HG02870 (cell line): ENCODE measurements around the gene GRIPAP1.
"Not testable (repeated sequence)": the region's sequence is repeated elsewhere in the genome, so short reads cannot be mapped to it uniquely, and the experiment has no call there.

Experiments
- ATAC-seq: cut with Tn5 transposase; IDR thresholded peaks from one replicate; pipeline ENCODE4 v1.9.1; 2021; ENCODE audit warnings: mild to moderate bottlenecking, moderate library complexity; ENCODE audit not compliant: unreplicated experiment

GRIPAP1 gene

DNA sequence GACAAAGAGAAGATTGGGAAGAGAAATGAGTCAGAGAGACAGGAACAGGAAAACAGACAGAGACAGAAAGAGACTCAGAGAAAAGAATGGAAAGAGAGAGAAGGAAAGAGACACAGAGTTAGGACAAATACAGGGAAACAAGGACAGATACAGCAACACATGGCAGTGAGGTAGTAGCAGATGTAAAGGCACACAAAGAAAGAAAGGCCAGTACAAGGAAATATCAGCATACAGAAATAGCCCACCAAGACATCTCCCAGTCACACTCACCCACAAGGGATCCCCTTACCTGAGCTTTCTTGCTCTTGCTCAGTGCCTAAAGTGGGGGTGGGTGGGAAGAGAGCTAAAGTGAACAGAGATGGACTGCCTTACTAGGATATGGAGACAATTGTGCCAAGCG is 4.2 kb downstream of the GRIPAP1 start:
- ATAC-seq, result no peak

DNA sequence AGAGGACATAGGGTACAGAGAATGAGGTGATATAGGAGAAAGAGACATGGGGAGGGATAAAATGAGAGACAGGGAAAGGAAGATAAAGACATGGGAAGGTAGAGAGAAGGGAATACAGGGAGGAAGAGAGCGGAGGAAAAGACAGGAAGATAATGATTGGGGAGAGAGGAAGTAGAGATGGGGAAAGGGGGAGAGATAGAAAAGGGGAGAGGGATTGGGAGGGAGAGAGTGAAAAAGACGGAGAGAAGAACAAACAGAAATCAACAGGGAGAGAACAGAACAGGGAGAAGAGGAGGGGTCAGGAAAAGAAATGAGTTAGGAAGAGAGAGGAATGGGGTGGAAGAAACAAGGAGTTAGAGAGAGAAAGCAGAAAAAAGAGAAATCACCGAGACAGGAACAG is 4.6 kb downstream of the GRIPAP1 start:
- no peak for ATAC-seq

DNA sequence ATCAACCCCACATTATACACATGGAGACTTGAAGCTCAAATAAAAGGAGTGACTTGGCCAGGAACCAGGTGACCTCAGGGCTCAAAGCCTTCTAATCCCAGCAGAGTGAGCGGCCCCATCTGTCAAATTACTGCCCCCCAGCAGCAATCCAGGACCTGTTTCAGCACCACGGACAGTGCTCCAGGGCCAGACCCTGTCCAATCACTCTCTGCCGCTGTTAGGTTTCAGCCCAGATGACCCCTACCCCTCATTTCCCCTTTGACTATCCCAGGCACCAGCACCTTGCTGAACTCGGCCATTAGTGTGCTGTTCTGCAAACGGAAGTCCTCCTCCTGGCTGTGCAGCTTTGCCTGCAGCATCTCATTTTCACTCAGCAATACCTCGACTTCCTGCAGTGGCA is 5.1 kb downstream of the GRIPAP1 start:
- no peak for ATAC-seq

DNA sequence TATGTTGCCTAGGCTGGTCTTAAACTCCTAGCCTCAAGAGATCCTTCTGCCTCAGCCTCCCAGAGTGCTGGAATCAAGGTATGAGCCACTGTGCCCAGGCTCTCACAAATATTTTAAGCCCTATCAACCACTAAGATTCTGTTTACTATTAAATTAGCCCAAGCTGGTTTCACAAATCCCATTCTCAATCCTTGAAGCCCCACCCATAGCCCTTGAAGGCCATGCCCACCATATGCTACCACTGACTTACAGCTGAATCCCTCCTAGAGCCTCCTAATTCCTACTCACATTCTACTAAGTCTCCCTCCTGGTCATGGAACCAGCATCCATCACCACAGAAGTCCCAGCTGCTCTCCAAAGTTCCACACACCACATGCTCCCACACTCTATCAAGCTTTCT is 9.7 kb downstream of the GRIPAP1 start:
- ATAC-seq, result no peak

DNA sequence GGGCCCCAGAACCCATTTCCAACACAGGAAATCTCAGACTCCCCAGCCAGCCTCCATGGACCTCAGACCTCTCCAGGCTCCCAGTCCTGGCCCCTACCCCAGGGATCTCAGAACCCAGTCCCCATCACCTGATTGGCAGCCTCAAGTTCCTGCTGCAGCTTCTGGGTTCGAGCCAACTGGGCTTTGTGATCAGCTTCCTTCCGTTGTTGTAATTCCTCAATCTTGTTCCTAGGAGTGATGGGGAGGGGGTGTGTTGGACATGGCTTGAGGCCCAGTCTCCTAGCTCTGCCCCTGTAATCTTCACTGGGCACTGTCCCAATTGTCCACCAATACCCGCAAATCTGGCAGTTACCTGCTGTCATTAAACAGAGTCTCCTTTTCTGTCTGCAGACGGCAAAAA is 12.6 kb downstream of the GRIPAP1 start:
- ATAC-seq, result no peak

DNA sequence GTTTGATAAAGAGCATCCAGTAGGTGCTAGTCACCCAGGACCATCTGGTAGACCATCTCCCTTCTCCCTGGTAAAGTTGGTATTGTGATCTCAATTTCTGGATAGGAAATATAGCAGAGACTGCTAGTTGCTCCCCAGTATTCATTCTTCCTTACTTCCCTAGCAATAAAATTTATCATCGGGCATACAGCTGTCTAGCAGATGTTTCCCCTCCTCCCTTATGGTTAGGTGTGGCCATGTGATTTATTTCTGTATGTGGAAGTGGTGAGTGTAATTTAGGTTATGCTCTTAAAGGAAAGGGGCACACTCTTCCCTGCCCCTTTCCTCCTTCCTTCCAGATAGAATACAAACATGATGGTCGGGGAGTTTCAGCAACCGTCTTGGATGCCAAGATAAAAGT is 18.2 kb downstream of the GRIPAP1 start:
- no peak for ATAC-seq

DNA sequence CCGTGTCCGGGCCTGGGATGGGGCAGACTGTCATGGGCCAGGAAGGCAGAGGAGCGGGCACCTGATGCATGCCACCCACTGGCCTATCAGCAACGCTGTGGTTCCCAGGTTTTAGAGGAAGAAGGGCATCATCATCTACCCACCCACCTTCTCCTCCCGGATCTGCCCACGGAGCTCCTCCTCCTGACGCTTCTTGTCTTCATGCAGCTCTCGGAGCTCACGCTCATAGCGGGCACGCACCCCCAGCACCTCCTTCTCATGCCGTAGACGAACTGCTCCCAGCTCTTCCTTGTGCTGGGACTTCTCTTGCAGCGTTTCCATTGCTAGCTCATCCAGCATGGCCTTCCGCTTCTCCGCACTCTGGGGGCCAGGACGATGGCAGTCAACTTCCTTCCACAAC is 19.0 kb downstream of the GRIPAP1 start:
- ATAC-seq, result no peak

DNA sequence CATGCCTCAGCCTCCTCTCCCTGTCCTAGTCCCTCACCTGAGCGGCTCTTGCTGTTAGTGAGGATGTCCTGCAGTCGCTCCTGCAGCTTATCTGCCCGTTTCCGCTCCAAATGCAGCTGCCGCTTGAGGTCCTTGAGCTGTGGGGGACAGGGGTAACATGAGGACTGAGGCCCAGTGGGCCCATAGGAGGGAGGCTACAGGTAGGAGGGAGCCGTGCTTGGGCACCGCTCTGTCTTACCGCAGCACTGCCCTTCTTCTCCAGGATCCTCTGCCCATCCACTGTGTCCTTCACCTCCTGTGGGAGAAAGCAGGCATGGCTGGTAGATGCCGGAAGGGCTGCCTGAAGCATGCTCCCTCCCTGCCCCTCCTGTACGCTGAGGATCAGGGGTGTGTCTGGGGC is 20.9 kb downstream of the GRIPAP1 start:
- no peak for ATAC-seq

DNA sequence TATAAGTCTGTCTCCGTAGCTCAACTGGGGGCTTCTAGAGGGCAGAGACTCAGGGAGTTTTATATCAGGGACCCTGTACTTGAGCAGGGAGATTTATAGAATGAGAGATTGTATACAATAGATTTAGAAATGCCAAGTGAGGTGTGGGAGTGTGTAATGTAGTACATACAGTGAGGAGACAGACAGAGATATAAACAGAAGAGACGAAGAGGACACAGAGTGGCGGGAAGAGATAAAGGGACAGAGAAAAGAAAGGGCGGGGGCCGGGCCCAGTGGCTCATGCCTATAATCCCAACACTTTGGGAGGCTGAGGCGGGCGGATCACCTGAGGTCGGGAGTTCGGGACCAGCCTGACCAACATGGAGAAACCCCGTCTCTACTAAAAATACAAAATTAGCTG is 21.7 kb downstream of the GRIPAP1 start:
- not testable (repeated sequence) for ATAC-seq

DNA sequence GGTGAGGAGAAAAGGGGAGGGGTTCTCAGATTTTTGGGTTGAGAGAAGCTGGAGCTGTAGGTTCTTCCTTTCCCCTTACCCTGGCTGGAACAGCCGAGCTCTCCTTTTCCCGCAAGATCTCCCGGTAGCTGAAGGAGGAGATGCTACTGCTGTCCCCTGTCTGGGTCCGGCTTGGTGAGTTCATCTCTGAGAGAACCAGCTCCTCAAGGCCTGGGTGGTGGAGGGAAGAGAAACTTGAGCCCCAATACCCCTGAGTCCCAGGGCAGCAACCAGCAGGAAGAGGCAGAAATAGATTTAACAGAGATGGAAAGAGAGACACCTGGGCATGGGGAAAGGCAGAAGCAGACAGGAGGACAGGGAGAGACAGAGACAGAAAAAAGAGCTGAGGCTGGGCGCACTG is 23.8 kb downstream of the GRIPAP1 start:
- no peak for ATAC-seq

DNA sequence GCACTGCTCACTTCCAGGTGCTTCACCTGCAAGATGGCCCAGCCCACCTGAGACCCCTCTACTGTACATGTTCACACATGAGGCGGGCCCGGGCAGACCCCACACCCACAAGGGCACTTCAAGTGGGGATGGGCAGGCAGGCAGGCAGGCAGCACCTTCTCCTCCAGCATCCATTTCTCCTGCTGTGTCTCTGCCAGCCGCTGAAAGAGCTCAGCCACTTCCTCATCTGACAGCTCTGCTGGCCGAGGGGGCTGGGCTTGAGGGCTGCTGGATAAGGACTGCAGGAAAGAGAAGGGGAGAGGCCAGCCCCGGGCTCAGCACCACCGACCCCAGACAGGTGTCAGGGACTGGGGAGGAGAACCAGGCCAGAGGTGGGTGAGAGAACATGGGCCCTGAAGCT is 26.0 kb downstream of the GRIPAP1 start:
- no peak for ATAC-seq

DNA sequence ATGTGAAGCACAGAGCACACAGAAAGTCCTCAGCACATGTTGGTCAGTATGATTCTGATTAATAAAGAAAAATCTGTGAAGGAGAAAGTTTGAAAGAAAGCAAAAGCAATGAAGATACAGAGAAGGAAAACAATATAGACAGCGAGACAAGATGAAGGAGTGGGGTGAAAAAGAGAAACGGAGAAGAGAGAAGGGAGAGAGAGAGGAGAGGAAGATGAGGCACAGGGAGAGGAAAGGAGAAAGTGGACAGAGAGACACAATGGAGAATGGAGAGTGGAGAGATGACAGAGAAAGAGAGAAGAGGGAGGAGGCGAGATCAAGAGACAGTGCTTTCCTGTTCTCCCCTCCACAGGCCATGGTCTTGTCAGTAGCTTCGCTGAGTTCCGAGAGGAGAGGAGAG is 26.5 kb downstream of the GRIPAP1 start:
- ATAC-seq, result no peak

DNA sequence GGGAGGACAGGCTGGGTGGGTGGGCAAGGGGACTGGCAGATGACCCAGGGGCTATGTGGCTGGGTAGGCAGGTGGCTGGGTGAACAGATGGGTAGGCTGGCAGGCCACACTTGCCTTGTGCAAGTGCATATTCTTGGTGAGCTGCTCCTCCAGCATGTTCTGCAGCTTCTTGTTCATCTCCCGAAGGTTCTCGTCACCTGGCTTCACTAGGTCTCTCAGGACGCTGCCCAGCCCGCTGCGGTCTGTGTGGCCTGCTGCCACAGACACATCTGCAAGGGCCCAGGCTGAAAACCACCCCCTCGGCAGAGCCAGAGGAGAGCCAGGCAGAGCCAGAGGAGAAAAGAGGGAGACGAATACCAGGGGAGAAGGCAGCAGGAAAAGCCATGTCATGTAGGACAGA is 27.0 kb downstream of the GRIPAP1 start:
- no peak for ATAC-seq

DNA sequence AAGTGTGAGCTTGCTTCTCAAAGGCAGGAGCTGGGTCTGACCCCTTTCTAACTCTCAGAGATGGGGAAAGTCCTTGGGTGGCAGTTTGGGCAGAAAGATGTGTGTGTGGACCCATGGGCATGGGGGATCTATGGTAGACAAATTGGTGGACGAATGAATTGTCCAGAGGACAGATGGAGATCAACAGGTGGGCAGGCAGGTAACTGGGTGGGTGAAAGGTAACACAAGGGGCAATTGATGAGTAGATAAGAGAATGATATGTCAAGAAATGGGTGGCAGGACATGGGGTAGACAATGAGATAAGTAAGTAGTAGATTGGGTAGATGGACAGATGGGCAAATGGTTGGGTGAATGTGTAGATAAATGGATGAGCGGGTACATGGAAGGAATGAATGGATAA is 27.5 kb downstream of the GRIPAP1 start:
- no peak for ATAC-seq

DNA sequence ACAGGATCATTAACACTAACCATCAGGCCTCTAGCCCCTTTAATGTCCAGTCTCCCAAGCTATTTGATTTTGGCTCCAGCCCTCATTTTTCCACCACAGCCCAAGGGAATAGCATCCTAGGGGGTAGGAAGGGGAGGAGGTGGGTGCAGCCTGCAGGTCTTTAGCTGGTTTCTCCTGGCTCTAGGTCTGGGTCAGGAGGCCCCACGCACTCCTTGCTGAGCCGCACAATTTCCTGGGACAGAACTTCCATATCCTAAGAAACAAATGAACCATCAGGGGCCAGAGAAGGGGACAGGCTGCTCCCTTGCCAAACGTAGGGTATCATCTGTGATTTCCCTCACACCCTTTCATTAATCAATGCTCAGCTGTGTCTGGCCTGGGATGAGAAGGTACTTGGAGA is 28.0 kb downstream of the GRIPAP1 start:
- ATAC-seq, result no peak

DNA sequence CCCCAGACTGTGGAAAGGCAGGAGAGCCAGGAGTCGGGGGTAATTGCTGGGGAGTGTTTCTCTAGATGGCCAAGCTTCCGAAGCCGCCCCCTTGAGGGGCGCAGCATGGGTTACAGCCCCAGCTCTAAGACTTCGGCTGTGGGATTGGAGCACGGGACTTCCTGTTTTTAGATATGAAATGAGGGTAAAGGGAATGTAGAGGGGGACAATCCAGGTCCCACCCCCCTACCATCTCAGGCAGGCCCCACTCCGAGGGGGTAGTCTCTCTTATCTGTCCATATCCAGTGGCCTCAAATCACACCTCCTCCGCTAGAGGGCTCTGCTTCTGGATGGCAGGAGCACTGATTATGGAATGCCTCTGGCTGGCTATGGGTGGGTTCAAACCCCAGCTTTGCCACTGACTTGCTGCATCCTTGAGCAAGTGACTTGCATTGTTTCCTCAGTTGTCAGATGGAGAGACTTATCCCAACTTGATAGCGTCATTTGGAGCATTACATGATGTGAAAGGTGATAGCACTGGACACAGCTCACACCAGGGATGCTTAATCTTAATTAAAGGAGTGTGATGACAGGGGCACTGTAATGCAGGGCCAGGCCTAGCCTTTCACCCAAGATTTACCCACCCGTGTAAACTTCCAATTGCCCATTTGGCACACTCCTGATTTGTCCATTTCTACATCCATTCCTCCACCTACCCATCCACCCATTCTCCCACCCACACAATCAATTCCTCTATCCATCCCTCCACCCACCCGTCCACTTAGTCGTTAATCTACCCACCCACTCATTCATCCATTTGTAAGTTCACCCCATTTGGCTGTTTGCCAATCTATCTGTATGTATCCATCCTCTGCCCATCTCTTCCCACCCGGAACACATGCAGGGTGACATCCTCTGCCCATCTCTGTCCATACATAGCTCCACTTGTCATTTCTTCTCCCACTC is 29.6 kb downstream of the GRIPAP1 start:
- no peak for ATAC-seq

DNA sequence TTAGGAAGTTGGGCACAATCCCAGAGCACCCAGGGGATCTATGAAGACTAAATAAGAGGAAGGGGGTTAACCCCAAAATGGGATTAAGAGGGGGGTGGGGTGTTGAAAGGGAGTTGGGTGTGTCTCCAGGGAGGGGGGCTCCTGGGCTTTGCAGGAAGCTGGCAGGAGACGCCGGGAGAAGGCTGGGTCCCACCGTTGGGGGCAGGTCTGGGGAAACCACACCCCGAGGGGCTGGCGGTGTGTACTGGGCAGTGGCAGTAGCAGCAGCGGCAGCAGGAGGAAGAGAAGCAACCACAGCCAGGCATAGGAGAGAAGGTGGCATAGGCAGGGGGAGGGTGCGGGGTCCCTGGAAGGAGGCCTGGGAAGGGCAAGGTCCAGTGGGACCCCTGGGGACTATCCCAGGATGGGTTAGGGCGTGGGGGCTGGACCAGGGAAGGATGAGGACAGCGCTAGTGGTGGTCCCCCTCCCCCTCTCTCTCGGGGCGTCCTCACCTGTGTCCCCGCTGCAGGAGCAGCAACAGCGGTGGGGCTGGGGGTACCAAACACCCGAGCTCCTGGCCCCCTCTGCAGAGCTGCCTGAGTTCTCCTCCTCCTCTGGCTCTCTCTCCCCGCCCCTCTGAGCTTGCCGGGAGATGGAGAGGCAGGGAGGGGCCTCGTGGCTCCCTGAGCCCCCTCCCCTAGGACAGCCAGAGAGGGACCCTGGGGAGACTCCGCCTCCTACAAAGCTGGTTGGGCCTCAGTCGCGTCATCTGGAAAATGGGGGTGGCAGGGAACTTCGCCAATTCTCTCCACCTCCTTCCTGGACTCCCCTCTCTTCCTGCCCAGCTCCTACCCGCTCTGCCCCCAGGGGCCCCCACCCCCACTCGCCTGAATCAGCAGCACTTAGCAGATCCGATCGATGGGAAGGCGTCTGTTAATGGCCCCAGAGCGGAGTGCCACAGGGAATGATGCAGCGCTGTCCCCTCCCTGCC is 30.5 kb downstream of the GRIPAP1 start, which contains the start of gene KCND1:
Gene KCND1 (minus strand): TSS at position 596 of the 971 bp plus-strand sequence. CDS start 1,573 bp downstream, outside the sequence.
- ATAC-seq, result no peak

DNA sequence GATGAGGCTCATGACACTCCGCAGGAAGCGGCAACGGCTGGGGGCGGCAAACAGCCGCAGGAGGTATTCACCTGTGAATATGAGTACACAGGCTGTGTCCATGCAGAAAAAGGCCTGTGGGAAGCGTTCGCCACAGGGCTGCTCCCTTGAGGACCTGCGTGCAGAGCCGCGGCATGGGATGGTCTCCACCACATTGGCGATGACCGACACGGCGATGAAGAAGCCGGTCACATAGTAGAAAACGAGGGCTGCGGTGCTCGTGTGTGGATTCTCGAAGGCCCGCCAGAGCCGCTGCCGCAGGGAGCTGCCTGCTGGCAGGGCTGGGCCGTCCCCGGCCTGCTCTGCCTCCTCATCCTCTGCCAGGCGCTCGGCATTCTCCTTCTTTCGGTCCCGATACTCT is 32.6 kb downstream of the GRIPAP1 start:
- ATAC-seq, result no peak

DNA sequence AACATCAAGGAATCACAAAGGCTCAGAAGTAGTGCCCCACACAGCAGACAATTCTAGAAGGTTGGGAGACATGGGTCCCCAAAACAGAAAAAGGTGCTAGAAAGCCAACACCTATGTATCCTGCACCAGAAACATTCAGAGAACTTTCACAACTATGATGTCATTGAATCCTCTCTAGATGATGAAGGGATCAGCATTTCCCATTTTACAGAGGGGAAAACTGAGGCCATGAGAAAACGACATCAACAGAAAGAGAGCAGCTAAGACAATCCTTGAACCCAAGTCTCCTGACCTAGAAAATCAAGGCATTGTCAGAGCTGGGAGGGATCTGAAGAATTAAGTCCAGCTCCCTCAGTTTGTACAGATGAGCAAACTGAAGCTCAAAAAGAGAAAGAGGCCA is 33.7 kb downstream of the GRIPAP1 start:
- ATAC-seq, result no peak

DNA sequence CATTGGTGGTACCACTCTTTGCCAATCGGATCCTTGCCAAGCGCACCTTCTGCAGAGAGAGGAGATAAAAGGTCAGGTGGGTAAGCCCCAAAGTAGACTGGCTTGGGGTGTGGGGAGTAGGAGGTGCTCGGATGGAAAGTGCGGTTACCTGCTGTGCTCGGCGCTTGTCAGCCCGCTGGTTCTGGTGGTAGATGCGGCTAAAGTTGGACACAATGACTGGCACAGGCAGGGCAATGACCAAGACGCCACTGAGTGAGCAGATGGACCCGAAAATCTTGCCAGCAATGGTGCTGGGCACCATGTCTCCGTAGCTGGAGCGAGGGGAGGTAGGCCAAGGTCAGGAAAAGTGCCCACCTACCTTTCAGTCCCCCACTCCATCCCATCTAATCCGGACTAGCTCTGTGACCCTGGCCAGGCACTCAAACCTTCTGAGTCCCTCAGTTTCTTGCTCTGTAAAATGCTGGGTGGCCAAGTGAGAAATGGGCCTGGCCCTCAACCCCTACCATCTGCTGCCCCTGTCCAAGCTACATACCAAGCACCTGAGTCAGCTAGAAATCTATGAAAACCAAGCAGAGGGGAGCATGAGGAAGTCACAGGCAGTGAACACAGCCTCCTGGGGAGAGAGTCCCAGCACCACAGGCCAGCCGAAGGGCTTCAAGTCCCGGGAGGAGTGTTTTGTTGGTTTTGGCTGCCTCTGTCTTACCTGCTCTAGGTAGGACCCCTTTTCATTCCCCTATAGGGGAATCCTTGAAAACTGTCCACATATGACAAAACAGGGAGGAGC is 35.1 kb downstream of the GRIPAP1 start:
- ATAC-seq, result no peak

DNA sequence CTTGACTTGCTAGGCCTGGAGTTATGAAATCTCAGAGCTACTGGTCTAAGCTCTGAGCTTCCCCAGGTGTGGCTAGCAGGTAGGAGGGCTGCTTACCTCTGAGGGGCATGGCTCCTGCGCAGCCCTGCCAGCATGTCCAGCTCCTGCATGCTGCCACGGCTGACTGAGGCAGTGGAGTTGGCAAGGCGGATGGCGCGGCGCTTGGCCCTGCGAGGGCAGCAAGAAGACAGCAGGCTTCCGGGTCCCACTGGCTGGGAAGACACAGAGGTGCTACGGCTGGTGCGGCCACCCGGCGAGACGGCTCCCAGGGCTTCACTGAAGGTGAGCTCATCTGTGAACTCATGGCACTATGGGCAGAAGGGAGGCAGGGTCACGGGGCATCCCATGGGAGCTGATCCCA is 36.1 kb downstream of the GRIPAP1 start:
- ATAC-seq, result no peak
